Esophagus squamous epithelium (tissue), 5 donors: ENCODE results near the gene ARL13A. TPM values are rescaled to one million over a fixed set of nuclear protein-coding genes. Genes with fewer than 3 reads are reported as not detected.

Experiments used
- DNase-seq: peaks from one replicate; lab custom pipeline; 2025; lab: John Stamatoyannopoulos, UW
- H3K27ac ChIP-seq, 4 donors: fragments of 200-600 bp; sonication (generic); one replicate each; pipeline ENCODE4 v1.5.1; 2016 to 2019; ENCODE audit warnings: mild to moderate bottlenecking in 1 of 4
- H3K27me3 ChIP-seq, 4 donors: fragments of 200-600 bp; sonication (generic); 1 replicate in 3 of 4; 2 replicates in 1 of 4; pipeline versions ENCODE4 v1.5.1 to v1.6.0; 2017 to 2021; ENCODE audit warnings: antibody characterized with exemption in 1 of 4
- H3K36me3 ChIP-seq, 3 donors: fragments of 200-600 bp; sonication (generic); one replicate each; pipeline ENCODE4 v1.5.1; 2016 to 2019
- H3K4me1 ChIP-seq, 3 donors: fragments of 200-600 bp; sonication (generic); one replicate each; pipeline ENCODE4 v1.5.1; 2017 to 2019
- H3K4me3 ChIP-seq, 4 donors: fragments of 200-600 bp; sonication (generic); 1 replicate in 3 of 4; 2 replicates in 1 of 4; pipeline ENCODE4 v1.5.1; 2016 to 2019; ENCODE audit warnings: mild to moderate bottlenecking in 2 of 4, moderate library complexity in 1 of 4
- H3K9me3 ChIP-seq, 3 donors: fragments of 200-600 bp; sonication (generic); one replicate each; pipeline ENCODE4 v1.5.1; 2016 to 2019
- POLR2A ChIP-seq, 4 donors: fragments of 450-650 bp; IDR thresholded peaks; one replicate each; pipeline ENCODE4 v1.6.1; 2017; ENCODE audit warnings: antibody characterized with exemption in 4 of 4, mild to moderate bottlenecking in 4 of 4, moderate library complexity in 3 of 4
- WGBS, 2 donors: methylation state at CpG; one replicate each; pipeline ENCODE4 v1.1.5; 2018; 5-methylcytosine and 5-hydroxymethylcytosine counted together
- intact Hi-C: fragments of 100-400 bp; cut with DNase I; formaldehyde crosslinking; loops from one replicate; pipeline ENCODE4 v1.15.0; 2022
- total RNA-seq, 4 donors: library from RNA; depleted of rRNA; stranded (reverse); fragments of >200 nt; gene quantifications; one replicate each; pipeline ENCODE4 v1.1.0, GENCODE V29; 2016
- TF ChIP-seq, protein P1 (sequence below), 6 experiments: fragments of 450-650 bp in 4 of 6; fragments of 200-600 bp in 2 of 6; sonication (generic) in 2 of 6; IDR thresholded peaks; one replicate each; pipeline ENCODE4 v1.5.1; 2016 to 2019; ENCODE audit warnings: antibody characterized with exemption in 6 of 6, mild to moderate bottlenecking in 4 of 6, moderate library complexity in 4 of 6
- donor health status: DM: yes; HTN: yes; CAD: no.

Gene ARL13A
- total RNA-seq, 4 donors from 2014 or later = not detected

DNA sequence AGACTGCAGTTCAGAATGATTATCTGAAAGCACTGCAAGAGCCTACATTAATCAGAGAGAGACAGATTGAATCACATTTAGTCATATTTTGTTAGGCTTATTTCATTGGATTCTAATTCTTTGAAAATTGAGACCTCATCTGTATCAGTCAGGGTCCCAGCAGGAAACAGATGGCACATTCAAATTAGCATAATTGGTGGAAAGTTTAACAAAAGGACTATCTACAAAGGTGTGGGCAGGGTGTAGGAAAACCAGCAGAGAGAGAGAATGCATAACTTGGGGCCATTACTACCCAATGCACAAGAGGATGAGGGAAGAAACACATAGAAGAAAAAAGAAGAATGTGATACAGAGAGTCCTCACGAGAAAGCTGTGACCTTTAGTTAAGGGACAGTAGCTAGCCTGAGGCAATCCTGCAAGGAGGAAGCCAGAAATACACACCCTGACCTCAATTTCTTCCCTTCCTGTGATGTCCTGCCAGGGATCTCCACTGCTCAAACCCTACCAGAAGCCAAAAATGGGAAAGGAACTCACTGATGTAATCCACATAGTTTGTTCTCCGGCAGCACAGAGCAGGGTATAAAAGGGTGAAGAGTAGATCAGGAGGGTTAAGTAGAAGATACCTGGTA is 23.1 kb upstream of the ARL13A start:
- intact Hi-C loops = no loop called here
- no peaks in the 10 kb centered on the region for H3K9me3 ChIP-seq
- H3K4me1 ChIP-seq = no peaks in the 10 kb centered on the region
- no peak overlapping the region for H3K4me3 ChIP-seq
- H3K27ac ChIP-seq = no peak overlapping the region
- TF ChIP-seq, protein P1, sequence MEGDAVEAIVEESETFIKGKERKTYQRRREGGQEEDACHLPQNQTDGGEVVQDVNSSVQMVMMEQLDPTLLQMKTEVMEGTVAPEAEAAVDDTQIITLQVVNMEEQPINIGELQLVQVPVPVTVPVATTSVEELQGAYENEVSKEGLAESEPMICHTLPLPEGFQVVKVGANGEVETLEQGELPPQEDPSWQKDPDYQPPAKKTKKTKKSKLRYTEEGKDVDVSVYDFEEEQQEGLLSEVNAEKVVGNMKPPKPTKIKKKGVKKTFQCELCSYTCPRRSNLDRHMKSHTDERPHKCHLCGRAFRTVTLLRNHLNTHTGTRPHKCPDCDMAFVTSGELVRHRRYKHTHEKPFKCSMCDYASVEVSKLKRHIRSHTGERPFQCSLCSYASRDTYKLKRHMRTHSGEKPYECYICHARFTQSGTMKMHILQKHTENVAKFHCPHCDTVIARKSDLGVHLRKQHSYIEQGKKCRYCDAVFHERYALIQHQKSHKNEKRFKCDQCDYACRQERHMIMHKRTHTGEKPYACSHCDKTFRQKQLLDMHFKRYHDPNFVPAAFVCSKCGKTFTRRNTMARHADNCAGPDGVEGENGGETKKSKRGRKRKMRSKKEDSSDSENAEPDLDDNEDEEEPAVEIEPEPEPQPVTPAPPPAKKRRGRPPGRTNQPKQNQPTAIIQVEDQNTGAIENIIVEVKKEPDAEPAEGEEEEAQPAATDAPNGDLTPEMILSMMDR (IDR thresholded peaks at IDR 0.05) = no peak
- TF ChIP-seq POLR2A (IDR thresholded peaks at IDR 0.05) = no peak
- H3K36me3 ChIP-seq = no peaks in the 10 kb centered on the region
- H3K27me3 ChIP-seq = no peaks in the 10 kb centered on the region
- no peak for DNase-seq
- WGBS, 2 donors = 37 to 42% methylated on average over 2 of the region's 2 CpGs

DNA sequence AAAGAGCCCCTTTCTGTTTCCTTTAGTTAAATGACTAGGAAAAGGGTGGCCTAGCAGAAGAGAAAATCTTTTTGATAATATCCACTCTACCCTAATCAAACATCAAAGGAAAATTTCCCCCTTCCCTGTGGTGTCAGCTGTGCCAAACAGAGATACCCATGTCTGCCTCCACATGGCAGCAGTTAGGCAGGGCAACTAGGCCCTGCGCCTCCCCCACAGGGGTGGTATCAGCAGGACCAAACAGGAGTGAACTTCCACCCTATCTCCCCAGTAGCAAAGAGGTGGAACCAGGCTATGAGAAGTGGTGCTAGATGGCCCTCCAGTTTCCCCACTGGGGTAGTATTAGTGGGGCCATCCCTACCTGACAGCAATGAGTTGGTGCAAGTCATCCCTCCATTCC is 21.0 kb upstream of the ARL13A start:
- intact Hi-C loops = no loop called here
- WGBS, 2 donors = 100% methylated on average over 1 of the region's 1 CpG; no CpG with 5 or more reads in 1 of the 2 donors
- Histone ChIP-seq H3K27ac (no peak overlapping the region), H3K4me1 (no peaks in the 10 kb centered on the region), H3K4me3 (no peak overlapping the region), H3K9me3 (no peaks in the 10 kb centered on the region), H3K27me3 (no peaks in the 10 kb centered on the region), H3K36me3 (no peaks in the 10 kb centered on the region)
- TF ChIP-seq POLR2A (IDR thresholded peaks at IDR 0.05) = no peak
- TF ChIP-seq, protein P1 (IDR thresholded peaks at IDR 0.05) = no peak
- no peak for DNase-seq

DNA sequence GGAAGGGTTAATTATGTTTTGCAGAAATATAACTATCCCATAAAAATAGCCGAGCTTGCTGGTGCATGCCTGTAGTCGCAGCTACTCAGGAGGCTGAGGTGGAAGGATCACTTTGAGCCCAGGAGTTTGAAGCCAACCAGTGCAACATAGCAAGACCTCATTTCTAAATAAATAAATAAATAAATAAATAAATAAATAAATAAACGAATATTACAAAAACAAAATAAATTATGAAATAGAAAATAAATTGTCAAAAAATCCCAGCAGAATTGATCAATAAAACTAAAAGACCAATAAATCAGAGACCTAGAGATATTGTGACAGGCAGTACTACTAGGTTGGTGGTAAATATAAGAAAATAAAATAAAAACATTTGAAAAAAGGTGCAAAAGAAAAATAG is 6.7 kb upstream of the ARL13A start:
- 70 to 76% methylated on average over 3 of the region's 3 CpGs for WGBS, 2 donors
- no peak for DNase-seq
- TF ChIP-seq, protein P1 (IDR thresholded peaks at IDR 0.05) = no peak
- TF ChIP-seq POLR2A (IDR thresholded peaks at IDR 0.05) = no peak
- Histone ChIP-seq H3K9me3 (no peaks in the 10 kb centered on the region), H3K27me3 (no peaks in the 10 kb centered on the region), H3K4me1 (no peaks in the 10 kb centered on the region), H3K27ac (no peak overlapping the region), H3K36me3 (no peaks in the 10 kb centered on the region), H3K4me3 (no peak overlapping the region)
- intact Hi-C loops = no loop called here

DNA sequence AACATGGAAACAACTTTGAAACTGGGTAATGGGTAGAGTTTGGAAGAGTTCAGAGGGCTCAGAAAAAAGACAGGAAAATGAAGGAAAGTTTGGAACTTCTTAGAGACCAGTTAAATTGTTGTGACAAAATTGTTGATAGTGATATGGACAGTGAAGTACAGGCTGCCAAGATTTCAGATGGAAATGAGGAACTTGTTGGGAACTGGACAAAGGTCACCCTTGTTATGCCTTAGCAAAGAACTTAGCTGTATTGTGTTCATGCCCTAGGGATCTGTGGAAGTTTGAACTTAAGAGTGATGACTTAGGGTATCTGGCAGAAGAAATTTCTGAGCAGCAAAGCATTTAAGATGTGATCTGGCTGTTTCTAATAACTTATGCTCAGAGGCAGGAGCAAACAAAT is 5.1 kb upstream of the ARL13A start:
- no peak overlapping the region for H3K27ac ChIP-seq
- no peaks in the 10 kb centered on the region for H3K9me3 ChIP-seq
- H3K36me3 ChIP-seq = no peaks in the 10 kb centered on the region
- no peaks in the 10 kb centered on the region for H3K27me3 ChIP-seq
- no peak overlapping the region for H3K4me3 ChIP-seq
- no peak for TF ChIP-seq POLR2A (IDR thresholded peaks at IDR 0.05)
- TF ChIP-seq, protein P1 (IDR thresholded peaks at IDR 0.05) = no peak
- DNase-seq = no peak
- intact Hi-C loops = no loop called here
- no peaks in the 10 kb centered on the region for H3K4me1 ChIP-seq

DNA sequence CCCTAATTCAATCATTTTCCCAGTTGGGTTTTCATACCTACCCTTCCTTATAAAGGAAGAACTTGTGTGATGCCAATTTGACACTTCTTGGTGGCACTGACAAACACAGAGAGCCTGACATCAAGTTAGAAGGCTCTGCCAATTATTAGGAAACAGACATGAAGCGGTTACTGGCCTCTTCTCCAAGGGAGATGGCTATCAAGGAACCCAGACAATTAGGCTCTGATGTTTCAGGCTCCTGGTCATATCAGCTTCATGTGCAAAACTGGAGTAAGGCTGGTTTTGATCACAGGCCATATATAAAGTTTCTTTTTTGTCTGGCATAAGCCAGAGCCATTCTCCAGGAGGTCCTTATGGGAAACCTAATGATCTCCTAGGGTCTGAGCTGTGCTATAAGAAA is 428 bp downstream of the ARL13A start:
- TF ChIP-seq, protein P1 (IDR thresholded peaks at IDR 0.05) = no peak
- no peak for TF ChIP-seq POLR2A (IDR thresholded peaks at IDR 0.05)
- H3K9me3 ChIP-seq = no peaks in the 10 kb centered on the region
- H3K4me1 ChIP-seq = no peaks in the 10 kb centered on the region
- no peaks in the 10 kb centered on the region for H3K36me3 ChIP-seq
- H3K4me3 ChIP-seq = no peak overlapping the region
- no peak for DNase-seq
- H3K27ac ChIP-seq = no peak overlapping the region
- intact Hi-C loops = no loop called here
- no peaks in the 10 kb centered on the region for H3K27me3 ChIP-seq
- WGBS, 2 donors = 50 to 100% methylated on average over 1 of the region's 1 CpG
